NCI-H1417 treated with DMSO at 0.1 percent for 48 hours (cell line): ENCODE measurements around the gene KPNB1.

Experiments
- DNase-seq: peaks from one replicate; lab custom pipeline; 2025; lab: John Stamatoyannopoulos, UW

The KPNB1 gene

GRCh38 chr17:47711366-47712099, 61.8 kb downstream of the KPNB1 start:
- no peak for DNase-seq

GRCh38 chr17:47712330-47713023, 62.8 kb downstream of the KPNB1 start:
- no peak for DNase-seq

GRCh38 chr17:47713980-47714700, 64.4 kb downstream of the KPNB1 start:
- DNase-seq, result no peak

- no peak for DNase-seq
Observed at GRCh38 chr17:47714773-47715396, 65.2 kb downstream of the KPNB1 start.

GRCh38 chr17:47715669-47716325, 66.1 kb downstream of the KPNB1 start:
- no peak for DNase-seq

GRCh38 chr17:47716375-47716774, 66.7 kb downstream of the KPNB1 start:
- no peak for DNase-seq

GRCh38 chr17:47717261-47717697, 67.6 kb downstream of the KPNB1 start:
- DNase-seq, result no peak

GRCh38 chr17:47717979-47718621, 68.4 kb downstream of the KPNB1 start:
- no peak for DNase-seq

GRCh38 chr17:47718634-47719405, 69.1 kb downstream of the KPNB1 start:
- no peak for DNase-seq

- DNase-seq, result no peak
Observed at GRCh38 chr17:47719411-47720152, 69.9 kb downstream of the KPNB1 start.

- DNase-seq, result no peak
Observed at GRCh38 chr17:47720196-47720595, 70.5 kb downstream of the KPNB1 start.

- DNase-seq, result no peak
Observed at GRCh38 chr17:47720754-47721533, 71.2 kb downstream of the KPNB1 start.

- DNase-seq, result no peak
Observed at GRCh38 chr17:47721725-47722124, 72.0 kb downstream of the KPNB1 start.

GRCh38 chr17:47724705-47725104, 75.0 kb downstream of the KPNB1 start:
- DNase-seq, result no peak

- DNase-seq, result no peak
Observed at GRCh38 chr17:47725446-47726111, 75.9 kb downstream of the KPNB1 start.

GRCh38 chr17:47726796-47727703, 77.3 kb downstream of the KPNB1 start:
- no peak for DNase-seq

GRCh38 chr17:47727704-47728036, 78.0 kb downstream of the KPNB1 start:
- no peak for DNase-seq
